Stimulated activated CD4-positive, alpha-beta T cell treated with anti-CD3 and anti-CD28 coated beads, TNF-alpha, amount 100 ng/mL, for 4 hours (primary cell): Measurements from ENCODE around the gene MTMR1.
A peak's percentile ranks its signal among the peaks of the same experiment; 100 is the strongest.

Source experiments
- DNase-seq, 3 experiments: peaks; one replicate each; pipeline ENCODE4 v3.0.0-alpha.2; 2020; ENCODE audit warnings: low read depth in 3 of 3

MTMR1 gene

GRCh38 chrX:150692831-150693724 is at the start of gene MTMR1:
Gene MTMR1 (plus strand): TSS chrX:150693396. CDS start chrX:150693531, 135 bp downstream.
- peak in 1 of 3 experiments; percentile 38 for DNase-seq

DNA sequence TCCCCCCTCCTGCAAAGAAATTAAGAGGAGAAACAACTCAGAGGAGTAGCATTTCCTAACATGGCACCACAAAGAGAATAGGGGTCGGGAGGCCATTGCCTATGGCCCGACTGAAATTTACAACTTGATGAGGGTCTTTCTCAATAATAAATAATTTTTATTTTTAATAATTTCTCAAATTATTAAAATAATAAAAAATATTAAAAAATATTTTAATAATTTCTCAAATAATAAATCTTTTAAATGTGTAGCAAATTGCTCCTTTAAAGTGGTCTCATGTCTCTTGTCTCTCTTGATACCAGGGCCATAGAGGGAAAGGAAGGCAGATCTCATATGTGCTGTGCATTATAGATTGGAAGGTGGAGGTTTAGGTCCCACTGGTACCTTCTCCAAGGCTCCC is 49.2 kb upstream of the MTMR1 start:
- DNase-seq: no peak

DNA sequence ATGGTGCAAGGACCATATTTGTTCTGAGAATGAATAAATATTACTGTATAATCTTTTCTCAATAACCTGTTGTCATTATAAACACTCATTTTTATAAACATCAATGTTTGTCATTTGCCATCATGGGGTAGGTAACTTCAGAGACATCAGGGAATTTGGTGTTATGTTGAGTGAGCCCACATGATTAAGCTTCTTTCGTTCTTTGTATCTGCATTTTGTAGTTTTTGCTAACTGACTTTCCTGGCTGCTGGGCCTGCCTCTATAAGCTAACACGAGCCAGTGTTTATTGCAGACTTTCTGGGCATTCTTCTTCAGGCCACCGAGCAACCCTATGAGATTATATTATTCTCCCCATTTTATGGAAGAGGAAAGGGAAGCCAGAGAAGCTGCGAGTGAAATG is 48.8 kb upstream of the MTMR1 start:
- DNase-seq: no peak

DNA sequence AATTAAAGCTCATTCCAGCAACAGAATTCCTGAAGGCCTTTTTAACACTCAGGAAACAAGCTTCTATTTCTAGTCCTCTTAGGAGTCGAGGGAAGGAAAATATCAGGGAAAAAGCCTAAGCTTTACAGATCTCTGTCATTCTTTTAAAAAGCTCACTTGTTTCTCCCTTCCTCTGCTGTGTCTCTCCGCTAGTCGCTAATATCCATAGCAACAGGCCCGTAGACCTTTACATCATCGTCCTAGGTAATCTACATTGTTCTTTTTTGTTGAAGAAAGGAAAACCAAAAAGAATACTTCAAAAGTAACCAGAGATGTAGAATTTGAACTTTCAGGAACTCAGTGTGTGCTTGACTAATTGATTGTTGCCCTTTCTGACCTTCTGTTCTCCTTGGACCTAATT is 45.9 kb upstream of the MTMR1 start:
- no peak for DNase-seq

- DNase-seq: no peak
Measured at GRCh38 chrX:150648296-150648940, 44.8 kb upstream of the MTMR1 start.

GRCh38 chrX:150649096-150649870 is 43.9 kb upstream of the MTMR1 start:
- no peak for DNase-seq

- no peak for DNase-seq
Measured at GRCh38 chrX:150651906-150652305, 41.3 kb upstream of the MTMR1 start.

DNA sequence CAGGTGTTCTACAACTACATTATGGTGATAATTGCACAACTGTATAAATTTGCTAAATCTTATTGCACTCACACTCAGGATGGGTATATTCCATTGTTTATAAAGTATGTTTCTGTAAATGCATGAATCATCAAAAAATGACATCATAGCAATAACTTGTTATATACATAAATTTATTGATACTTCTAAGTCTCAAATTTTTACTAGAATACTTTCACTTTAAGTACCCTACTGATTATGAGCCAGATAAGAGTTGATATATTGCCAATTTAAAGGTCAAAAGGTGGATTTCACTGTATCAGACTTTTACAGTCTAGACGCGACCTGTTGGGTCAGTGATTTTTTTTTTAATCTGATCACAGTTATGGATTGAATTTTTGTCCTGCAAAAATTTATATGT is 37.4 kb upstream of the MTMR1 start:
- DNase-seq: no peak

DNA sequence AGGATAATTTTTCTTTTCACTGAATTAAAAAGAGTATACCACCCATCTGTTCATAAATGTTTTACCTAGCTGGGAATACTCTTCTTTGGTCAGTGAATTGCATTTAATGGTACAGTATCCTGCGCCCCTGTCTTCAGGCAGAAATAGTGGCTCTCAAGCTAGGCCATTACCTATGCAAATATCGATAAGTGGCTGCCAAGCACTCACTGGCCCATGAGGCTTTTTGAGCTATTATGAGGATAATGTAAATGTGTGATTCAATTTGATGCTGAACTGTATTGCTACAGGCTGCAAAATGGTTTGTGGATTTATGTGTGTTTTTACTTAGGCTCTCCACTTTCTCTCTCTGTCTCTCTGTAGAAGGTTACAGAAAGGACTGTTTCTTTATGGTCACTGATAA is 30.1 kb upstream of the MTMR1 start:
- no peak for DNase-seq

DNA sequence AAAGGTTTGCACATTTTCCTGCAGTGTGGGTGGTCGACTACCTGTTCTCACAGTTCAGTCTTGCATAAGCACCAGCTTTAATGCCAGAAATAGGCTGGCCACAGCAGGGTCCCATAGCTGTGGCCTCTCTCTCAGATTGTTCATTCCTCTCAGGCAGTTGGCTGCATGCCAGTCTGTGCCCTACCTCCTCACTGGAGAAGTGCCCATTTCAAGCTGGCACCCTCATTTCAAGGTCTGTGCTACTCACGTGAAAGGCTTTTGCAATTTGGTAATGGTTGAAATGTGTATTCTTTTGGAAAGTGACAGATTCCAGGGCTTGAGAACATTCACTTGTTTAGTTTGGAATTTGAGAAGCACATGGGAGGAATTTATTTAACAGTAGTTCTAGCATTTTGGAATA is 28.9 kb upstream of the MTMR1 start:
- DNase-seq: no peak

GRCh38 chrX:150676221-150676620 is 17.0 kb upstream of the MTMR1 start:
- no peak for DNase-seq

DNA sequence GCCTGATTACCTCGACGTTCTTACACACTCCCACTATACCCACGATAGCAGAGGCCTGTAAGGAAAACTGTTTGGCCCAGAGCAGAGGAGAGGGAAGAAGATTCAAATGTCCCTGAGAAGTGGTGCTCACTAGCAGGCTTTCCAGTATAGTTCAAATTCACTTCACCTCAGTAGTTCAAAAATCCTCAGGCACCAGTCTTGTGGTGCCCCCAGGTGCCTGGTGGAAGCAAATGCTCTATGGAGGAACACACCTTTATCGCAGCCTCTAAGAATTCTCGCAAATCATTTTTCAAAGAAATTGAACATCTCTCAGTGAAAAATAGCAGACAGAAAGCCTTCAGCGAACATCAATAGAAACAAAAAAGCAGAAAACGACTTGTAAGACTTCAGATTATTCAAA is 12.2 kb upstream of the MTMR1 start:
- DNase-seq: no peak

- DNase-seq: no peak
Measured at GRCh38 chrX:150683112-150683511, 10.1 kb upstream of the MTMR1 start.

GRCh38 chrX:150683536-150684146 is 9.6 kb upstream of the MTMR1 start:
- DNase-seq: no peak

DNA sequence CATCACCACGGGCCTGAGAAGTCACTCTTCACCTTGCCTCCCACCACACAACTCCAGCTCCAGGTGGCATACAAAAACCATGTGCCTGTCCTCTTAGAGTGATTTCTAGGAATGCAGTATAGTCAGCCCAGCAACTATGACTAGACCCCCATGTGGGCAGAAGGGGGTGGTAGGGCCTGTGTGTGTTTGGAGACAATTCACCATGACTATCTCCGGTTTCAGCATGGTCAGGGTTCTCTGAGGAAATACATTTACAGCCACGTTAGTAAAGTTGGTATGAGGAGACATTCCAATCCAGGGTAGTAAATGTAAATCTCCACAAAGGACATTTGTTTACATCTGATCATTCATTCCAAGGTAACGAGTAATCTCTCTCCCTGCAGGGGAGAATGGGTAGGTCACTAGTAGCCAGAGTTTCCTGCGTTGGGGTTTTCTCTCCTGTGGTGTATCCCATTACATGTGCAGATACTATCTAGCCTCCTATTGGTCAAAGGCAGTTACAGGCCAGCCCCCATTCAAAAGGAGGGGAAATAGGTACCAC is 4.2 kb upstream of the MTMR1 start:
- DNase-seq: no peak

DNA sequence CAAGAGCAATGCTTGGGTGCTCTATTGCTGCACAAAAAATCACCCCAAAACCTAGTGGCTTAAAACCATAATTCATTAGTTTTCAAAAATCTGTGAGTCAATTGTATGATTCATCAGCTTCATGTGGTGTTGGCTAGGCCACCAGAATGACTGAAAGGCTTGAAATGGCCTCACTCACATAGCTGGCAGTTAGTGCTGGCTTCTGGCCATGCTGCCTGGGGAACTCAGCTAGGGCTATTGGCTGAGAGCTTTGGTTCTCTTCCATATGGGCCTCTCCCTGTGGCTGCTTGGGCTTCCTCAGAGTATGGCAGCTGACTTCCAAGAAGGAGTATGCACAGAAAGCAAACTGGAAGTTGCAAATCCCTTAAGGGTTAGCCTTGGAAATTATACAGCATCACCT is 3.1 kb upstream of the MTMR1 start:
- no peak for DNase-seq

GRCh38 chrX:150692296-150692695 is 900 bp upstream of the MTMR1 start:
- DNase-seq: no peak

- no peak for DNase-seq
Measured at GRCh38 chrX:150693725-150694574, 754 bp downstream of the MTMR1 start.

GRCh38 chrX:150694738-150695410 is 1.7 kb downstream of the MTMR1 start:
- no peak for DNase-seq

DNA sequence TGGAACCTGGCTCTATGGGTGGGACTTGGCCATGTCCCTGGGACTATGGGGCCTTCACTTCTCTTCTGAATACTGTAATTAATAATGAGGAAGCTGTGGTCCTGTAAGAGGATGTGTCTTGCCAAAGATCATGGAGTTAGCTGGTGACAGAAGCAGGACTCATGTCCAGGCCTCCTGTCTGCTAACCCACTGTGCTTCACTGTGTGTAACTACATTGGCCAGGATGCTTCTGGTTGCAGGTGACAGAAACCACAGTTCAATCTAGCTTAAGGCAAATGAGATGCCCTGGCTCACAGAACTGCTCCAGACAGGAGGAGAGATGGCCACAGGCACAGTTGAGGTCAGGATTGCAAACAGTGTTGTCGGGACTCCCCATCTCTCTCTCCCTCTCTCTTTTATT is 3.1 kb downstream of the MTMR1 start:
- no peak for DNase-seq
